ENCODE measurements around the gene HSF2.

The HSF2 gene

GRCh38 chr6:122376246-122376645, 23.2 kb upstream of the HSF2 start:
- Histone ChIP-seq H3K27ac (ENCODE audit: low read depth, low read length) (no peak overlapping the region), H3K9ac (ENCODE audit: low read length) (no peak overlapping the region), H3K9me3 (ENCODE audit: control insufficient read depth, insufficient read depth, low read depth, low read length) (no peaks in the 10 kb centered on the region), H3K4me3 (ENCODE audit: low read depth, low read length) (no peak overlapping the region), H3K4me1 (ENCODE audit: control insufficient read depth, insufficient read depth, low read length) (no peaks in the 10 kb centered on the region), H3K27me3 (ENCODE audit: control insufficient read depth, insufficient read depth, low read length) (peaks cover 19% of the 10 kb centered on the region; the same call in 1 of the 2 replicates), H3K36me3 (ENCODE audit: control insufficient read depth, insufficient read depth, low read length) (no peaks in the 10 kb centered on the region)

- Histone ChIP-seq H3K4me3 (ENCODE audit: low read depth, low read length) (no peak overlapping the region), H3K36me3 (ENCODE audit: control insufficient read depth, insufficient read depth, low read length) (no peaks in the 10 kb centered on the region), H3K27me3 (ENCODE audit: control insufficient read depth, insufficient read depth, low read length) (peaks cover 50% of the 10 kb centered on the region), H3K27ac (ENCODE audit: low read depth, low read length) (no peak overlapping the region), H3K4me1 (ENCODE audit: control insufficient read depth, insufficient read depth, low read length) (peaks cover 4% of the 10 kb centered on the region; the same call in 1 of the 2 replicates), H3K9ac (ENCODE audit: low read length) (no peak overlapping the region), H3K9me3 (ENCODE audit: control insufficient read depth, insufficient read depth, low read depth, low read length) (no peaks in the 10 kb centered on the region)
These were observed 17.8 kb upstream of the HSF2 start for GRCh38 chr6:122381494-122382265.

- H3K36me3 ChIP-seq (ENCODE audit: control insufficient read depth, insufficient read depth, low read length): no peaks in the 10 kb centered on the region
- no peaks in the 10 kb centered on the region for H3K9me3 ChIP-seq (ENCODE audit: control insufficient read depth, insufficient read depth, low read depth, low read length)
- H3K27me3 ChIP-seq (ENCODE audit: control insufficient read depth, insufficient read depth, low read length): peaks cover 94% of the 10 kb centered on the region
- peaks cover 4% of the 10 kb centered on the region; the same call in 1 of the 2 replicates for H3K4me1 ChIP-seq (ENCODE audit: control insufficient read depth, insufficient read depth, low read length)
- no peak overlapping the region for H3K27ac ChIP-seq (ENCODE audit: low read depth, low read length)
- no peak overlapping the region for H3K4me3 ChIP-seq (ENCODE audit: low read depth, low read length)
- no peak overlapping the region for H3K9ac ChIP-seq (ENCODE audit: low read length)
These were observed 13.4 kb upstream of the HSF2 start for GRCh38 chr6:122385857-122386612.

- Histone ChIP-seq H3K9me3 (ENCODE audit: control insufficient read depth, insufficient read depth, low read depth, low read length) (no peaks in the 10 kb centered on the region), H3K27ac (ENCODE audit: low read depth, low read length) (no peak overlapping the region), H3K36me3 (ENCODE audit: control insufficient read depth, insufficient read depth, low read length) (no peaks in the 10 kb centered on the region), H3K4me3 (ENCODE audit: low read depth, low read length) (no peak overlapping the region), H3K27me3 (ENCODE audit: control insufficient read depth, insufficient read depth, low read length) (peaks cover 99% of the 10 kb centered on the region), H3K9ac (ENCODE audit: low read length) (no peak overlapping the region), H3K4me1 (ENCODE audit: control insufficient read depth, insufficient read depth, low read length) (no peaks in the 10 kb centered on the region)
These were observed 10.5 kb upstream of the HSF2 start for GRCh38 chr6:122388945-122389344.

- H3K36me3 ChIP-seq (ENCODE audit: control insufficient read depth, insufficient read depth, low read length): no peaks in the 10 kb centered on the region
- no peak overlapping the region for H3K4me3 ChIP-seq (ENCODE audit: low read depth, low read length)
- no peaks in the 10 kb centered on the region for H3K4me1 ChIP-seq (ENCODE audit: control insufficient read depth, insufficient read depth, low read length)
- no peak overlapping the region for H3K9ac ChIP-seq (ENCODE audit: low read length)
- no peaks in the 10 kb centered on the region for H3K9me3 ChIP-seq (ENCODE audit: control insufficient read depth, insufficient read depth, low read depth, low read length)
- H3K27me3 ChIP-seq (ENCODE audit: control insufficient read depth, insufficient read depth, low read length): peaks cover 99% of the 10 kb centered on the region
- H3K27ac ChIP-seq (ENCODE audit: low read depth, low read length): no peak overlapping the region
These were observed 9.6 kb upstream of the HSF2 start for GRCh38 chr6:122389704-122390372.

- Histone ChIP-seq H3K27me3 (ENCODE audit: control insufficient read depth, insufficient read depth, low read length) (peaks cover 99% of the 10 kb centered on the region), H3K36me3 (ENCODE audit: control insufficient read depth, insufficient read depth, low read length) (no peaks in the 10 kb centered on the region), H3K9me3 (ENCODE audit: control insufficient read depth, insufficient read depth, low read depth, low read length) (no peaks in the 10 kb centered on the region), H3K4me1 (ENCODE audit: control insufficient read depth, insufficient read depth, low read length) (no peaks in the 10 kb centered on the region), H3K4me3 (ENCODE audit: low read depth, low read length) (no peak overlapping the region), H3K9ac (ENCODE audit: low read length) (no peak overlapping the region), H3K27ac (ENCODE audit: low read depth, low read length) (no peak overlapping the region)
These were observed 6.7 kb upstream of the HSF2 start for GRCh38 chr6:122392564-122393350.

- Histone ChIP-seq H3K9ac (ENCODE audit: low read length) (no peak overlapping the region), H3K27ac (ENCODE audit: low read depth, low read length) (no peak overlapping the region), H3K36me3 (ENCODE audit: control insufficient read depth, insufficient read depth, low read length) (no peaks in the 10 kb centered on the region), H3K4me1 (ENCODE audit: control insufficient read depth, insufficient read depth, low read length) (no peaks in the 10 kb centered on the region), H3K9me3 (ENCODE audit: control insufficient read depth, insufficient read depth, low read depth, low read length) (no peaks in the 10 kb centered on the region), H3K27me3 (ENCODE audit: control insufficient read depth, insufficient read depth, low read length) (peaks cover 99% of the 10 kb centered on the region), H3K4me3 (ENCODE audit: low read depth, low read length) (no peak overlapping the region)
These were observed 6.0 kb upstream of the HSF2 start for GRCh38 chr6:122393351-122393896.

GRCh38 chr6:122394016-122394415, 5.4 kb upstream of the HSF2 start:
- Histone ChIP-seq H3K9ac (ENCODE audit: low read length) (no peak overlapping the region), H3K9me3 (ENCODE audit: control insufficient read depth, insufficient read depth, low read depth, low read length) (no peaks in the 10 kb centered on the region), H3K4me3 (ENCODE audit: low read depth, low read length) (no peak overlapping the region), H3K27ac (ENCODE audit: low read depth, low read length) (no peak overlapping the region), H3K27me3 (ENCODE audit: control insufficient read depth, insufficient read depth, low read length) (peaks cover 94% of the 10 kb centered on the region), H3K36me3 (ENCODE audit: control insufficient read depth, insufficient read depth, low read length) (no peaks in the 10 kb centered on the region), H3K4me1 (ENCODE audit: control insufficient read depth, insufficient read depth, low read length) (no peaks in the 10 kb centered on the region)

GRCh38 chr6:122399055-122399347, 451 bp upstream of the HSF2 start:
- Histone ChIP-seq H3K27me3 (ENCODE audit: control insufficient read depth, insufficient read depth, low read length) (peaks cover 56% of the 10 kb centered on the region), H3K9ac (ENCODE audit: low read length) (no peak overlapping the region)

GRCh38 chr6:122400121-122400450, 634 bp downstream of the HSF2 start:
- no peaks in the 10 kb centered on the region for H3K36me3 ChIP-seq (ENCODE audit: control insufficient read depth, insufficient read depth, low read length)
- peak overlapping the region; percentile 97 for H3K4me3 ChIP-seq (ENCODE audit: low read depth, low read length)
- peak overlapping the region; percentile 97 for H3K9ac ChIP-seq (ENCODE audit: low read length)
- peaks cover 45% of the 10 kb centered on the region for H3K27me3 ChIP-seq (ENCODE audit: control insufficient read depth, insufficient read depth, low read length)
- H3K4me1 ChIP-seq (ENCODE audit: control insufficient read depth, insufficient read depth, low read length): peaks cover 3% of the 10 kb centered on the region; the same call in 1 of the 2 replicates
- H3K27ac ChIP-seq (ENCODE audit: low read depth, low read length): peak overlapping the region; percentile 73; the same call in 1 of the 2 replicates
- H3K9me3 ChIP-seq (ENCODE audit: control insufficient read depth, insufficient read depth, low read depth, low read length): no peaks in the 10 kb centered on the region

More at GRCh38 chr6:122399055-122399347, 451 bp upstream of the HSF2 start:
- peaks cover 3% of the 10 kb centered on the region; the same call in 1 of the 2 replicates for H3K4me1 ChIP-seq (ENCODE audit: control insufficient read depth, insufficient read depth, low read length)
- H3K4me3 ChIP-seq (ENCODE audit: low read depth, low read length): peak overlapping the region; percentile 35
- H3K9me3 ChIP-seq (ENCODE audit: control insufficient read depth, insufficient read depth, low read depth, low read length): no peaks in the 10 kb centered on the region
- no peak overlapping the region for H3K27ac ChIP-seq (ENCODE audit: low read depth, low read length)
- H3K36me3 ChIP-seq (ENCODE audit: control insufficient read depth, insufficient read depth, low read length): no peaks in the 10 kb centered on the region

All from HUES6 (cell line).